OCI-LY3 (cell line): Measurements from ENCODE around the gene CLEC10A.

Experiments used
- H2AFZ ChIP-seq: fragments of 200-600, 300-600 bp; shearing (Covaris generic); 2 replicates; pipeline ENCODE4 v1.6.0; 2014; ENCODE audit warnings: antibody characterized with exemption, low read depth, low read length
- H3K27ac ChIP-seq: fragments of 200-600, 300-600 bp; sonication (generic); 2 replicates; pipeline ENCODE4 v1.5.1; 2014; ENCODE audit warnings: mild to moderate bottlenecking, low read length, moderate library complexity, mixed read lengths
- H3K27me3 ChIP-seq: fragments of 200-600, 300-600 bp; sonication (generic); 2 replicates; pipeline ENCODE4 v1.6.1; 2014; ENCODE audit warnings: low read depth, low read length, mixed read lengths
- H3K36me3 ChIP-seq: fragments of 200-600, 300-600 bp; sonication (generic); replicated peaks from 2 replicates; pipeline ENCODE3; 2014; ENCODE audit warnings: low read depth, low read length, mixed read lengths
- H3K4me1 ChIP-seq: fragments of 300-600, 200-600 bp; sonication (generic); 2 replicates; pipeline ENCODE4 v1.6.1; 2014; ENCODE audit warnings: low read length, mixed read lengths
- H3K4me2 ChIP-seq: fragments of 200-600, 300-600 bp; sonication (generic); 2 replicates; pipeline ENCODE4 v1.6.1; 2014; ENCODE audit warnings: low read length, mixed read lengths
- H3K4me3 ChIP-seq: fragments of 300-600, 200-600 bp; sonication (generic); 2 replicates; pipeline ENCODE4 v1.5.1; 2014; ENCODE audit warnings: antibody characterized with exemption, mild to moderate bottlenecking, low read length, moderate library complexity
- H3K79me2 ChIP-seq: fragments of 300-600, 200-600 bp; shearing (Covaris generic); 2 replicates; pipeline ENCODE4 v1.6.1; 2014; ENCODE audit warnings: mild to moderate bottlenecking, low read length, mixed read lengths
- H3K9ac ChIP-seq: fragments of 300-600, 200-600 bp; shearing (Covaris generic); 2 replicates; pipeline ENCODE4 v1.6.0; 2014; ENCODE audit warnings: mild to moderate bottlenecking, low read length, moderate library complexity
- H3K9me3 ChIP-seq: fragments of 200-600, 300-600 bp; shearing (Covaris generic); 2 replicates; pipeline ENCODE4 v1.6.1; 2014; ENCODE audit warnings: low read length, mixed read lengths; ENCODE audit not compliant: insufficient read depth
- H4K20me1 ChIP-seq: fragments of 200-600, 300-600 bp; sonication (generic); 2 replicates; pipeline ENCODE4 v1.6.1; 2016; ENCODE audit warnings: low read length, mixed read lengths; ENCODE audit not compliant: insufficient read depth
- CTCF ChIP-seq: fragments of 200-600, 300-600 bp; sonication (generic); IDR thresholded peaks from 2 replicates; pipeline ENCODE4 v1.5.1; 2014; ENCODE audit warnings: antibody characterized with exemption, low read length, low read depth
- EZH2phosphoT487 ChIP-seq: fragments of 200-600 bp; shearing (Covaris generic); IDR thresholded peaks from 2 replicates; pipeline ENCODE4 v1.6.1; 2018; ENCODE audit warnings: antibody characterized with exemption, mixed run types, low read depth

Gene CLEC10A

GRCh38 chr17:7025245-7025644, 54.8 kb downstream of the CLEC10A start:
- Histone ChIP-seq H3K4me2 (no peak overlapping the region), H4K20me1 (no peaks in the 10 kb centered on the region), H3K79me2 (no peaks in the 10 kb centered on the region), H3K27ac (no peak overlapping the region), H3K27me3 (no peaks in the 10 kb centered on the region), H3K9me3 (no peaks in the 10 kb centered on the region), H3K4me3 (no peak overlapping the region), H2AFZ (no peak overlapping the region), H3K36me3 (no peaks in the 10 kb centered on the region), H3K4me1 (peaks cover 14% of the 10 kb centered on the region), H3K9ac (no peak overlapping the region)
- no peak for TF ChIP-seq CTCF
- TF ChIP-seq EZH2phosphoT487 = no peak
